OCI-LY1 (cell line): ENCODE results near the gene CREB3L1.

Experiments
- H2AFZ ChIP-seq: fragments of 200-600 bp; sonication (generic), shearing (Covaris generic); 2 replicates; pipeline ENCODE4 v1.6.0; 2014; ENCODE audit warnings: antibody characterized with exemption, mild to moderate bottlenecking, low read length
- H3F3A ChIP-seq: fragments of 200-600 bp; sonication (generic), shearing (Covaris generic); 2 replicates; pipeline ENCODE4 v1.6.0; 2014; ENCODE audit warnings: mild to moderate bottlenecking, antibody characterized with exemption, low read length, moderate library complexity; ENCODE audit not compliant: insufficient read depth
- H3K27ac ChIP-seq: fragments of 200-600 bp; sonication (generic); 2 replicates; pipeline ENCODE4 v1.5.1; 2014; ENCODE audit warnings: low read length, mixed run types, mild to moderate bottlenecking, low read depth; ENCODE audit not compliant: poor library complexity, severe bottlenecking
- H3K27me3 ChIP-seq: fragments of 200-600 bp; sonication (generic); 2 replicates; pipeline ENCODE4 v1.6.0; 2014; ENCODE audit warnings: antibody characterized with exemption, mild to moderate bottlenecking, low read length, moderate library complexity; ENCODE audit not compliant: insufficient read depth
- H3K36me3 ChIP-seq: fragments of 200-600 bp; sonication (generic); 2 replicates; pipeline ENCODE4 v1.6.1; 2014; ENCODE audit warnings: mild to moderate bottlenecking, antibody characterized with exemption, low read length, moderate library complexity, mixed read lengths; ENCODE audit not compliant: insufficient read depth
- H3K4me1 ChIP-seq: fragments of 200-600 bp; sonication (generic); 2 replicates; pipeline ENCODE4 v1.5.1; 2014; ENCODE audit warnings: mild to moderate bottlenecking, low read length, moderate library complexity; ENCODE audit not compliant: insufficient read depth, severe bottlenecking
- H3K4me2 ChIP-seq: fragments of 200-600 bp; sonication (generic), shearing (Covaris generic); 2 replicates; pipeline ENCODE4 v1.6.1; 2014; ENCODE audit warnings: low read length
- H3K4me3 ChIP-seq: fragments of 200-600 bp; sonication (generic); 2 replicates; pipeline ENCODE4 v1.5.1; 2014; ENCODE audit warnings: low read length, low read depth, mild to moderate bottlenecking, mixed read lengths; ENCODE audit not compliant: poor library complexity, severe bottlenecking
- H3K79me2 ChIP-seq: fragments of 200-600 bp; shearing (Covaris generic); 2 replicates; pipeline ENCODE4 v1.6.1; 2016; ENCODE audit warnings: mixed run types, low read length, mixed read lengths; ENCODE audit not compliant: insufficient read depth
- H3K9ac ChIP-seq: fragments of 200-600 bp; sonication (generic), shearing (Covaris generic); 2 replicates; pipeline ENCODE4 v1.6.1; 2014; ENCODE audit warnings: mild to moderate bottlenecking, low read length, mixed read lengths
- H3K9me2 ChIP-seq: fragments of 200-600 bp; sonication (generic), shearing (Covaris generic); 2 replicates; pipeline ENCODE4 v1.6.1; 2014; ENCODE audit warnings: low read depth, mild to moderate bottlenecking, low read length, mixed read lengths
- H3K9me3 ChIP-seq: fragments of 200-600 bp; shearing (Covaris generic); 2 replicates; pipeline ENCODE4 v1.6.1; 2014; ENCODE audit warnings: low read length, mixed read lengths
- H4K20me1 ChIP-seq: fragments of 200-600 bp; sonication (generic), shearing (Covaris generic); 2 replicates; pipeline ENCODE4 v1.6.0; 2016; ENCODE audit warnings: mild to moderate bottlenecking, low read length; ENCODE audit not compliant: insufficient read depth
- CTCF ChIP-seq: fragments of 200-600 bp; sonication (generic), shearing (Covaris generic); IDR thresholded peaks from 2 replicates; pipeline ENCODE4 v1.5.1; 2017; ENCODE audit warnings: mild to moderate bottlenecking, antibody characterized with exemption, low read length, moderate library complexity, mixed read lengths
- EZH2 ChIP-seq: fragments of 200-600 bp; sonication (generic), shearing (Covaris generic); IDR thresholded peaks from 2 replicates; pipeline ENCODE4 v1.8.0; 2017; ENCODE audit warnings: borderline replicate concordance, mixed run types, mild to moderate bottlenecking, antibody characterized with exemption, low read length, moderate library complexity, mixed read lengths

CREB3L1 gene

GRCh38 chr11:46319074-46319453 is 41.6 kb downstream of the CREB3L1 start:
- H3K27ac ChIP-seq, result no peak overlapping the region
- no peaks in the 10 kb centered on the region for H3K9me2 ChIP-seq
- no peak overlapping the region for H2AFZ ChIP-seq
- no peaks in the 10 kb centered on the region; the same call in 1 of the 2 replicates for H3K27me3 ChIP-seq
- H3K4me1 ChIP-seq, result peaks cover 11% of the 10 kb centered on the region
- H3K79me2 ChIP-seq, result no peaks in the 10 kb centered on the region
- no peak overlapping the region for H3K4me3 ChIP-seq
- no peak overlapping the region for H3K9ac ChIP-seq
- peak overlapping the region; percentile 12; the same call in 1 of the 2 replicates for H3K4me2 ChIP-seq
- TF ChIP-seq CTCF, result no peak
- TF ChIP-seq EZH2, result no peak
- no peaks in the 10 kb centered on the region for H3K9me3 ChIP-seq
- H3F3A ChIP-seq, result no peaks in the 10 kb centered on the region
- H4K20me1 ChIP-seq, result no peaks in the 10 kb centered on the region
- H3K36me3 ChIP-seq, result no peaks in the 10 kb centered on the region

DNA sequence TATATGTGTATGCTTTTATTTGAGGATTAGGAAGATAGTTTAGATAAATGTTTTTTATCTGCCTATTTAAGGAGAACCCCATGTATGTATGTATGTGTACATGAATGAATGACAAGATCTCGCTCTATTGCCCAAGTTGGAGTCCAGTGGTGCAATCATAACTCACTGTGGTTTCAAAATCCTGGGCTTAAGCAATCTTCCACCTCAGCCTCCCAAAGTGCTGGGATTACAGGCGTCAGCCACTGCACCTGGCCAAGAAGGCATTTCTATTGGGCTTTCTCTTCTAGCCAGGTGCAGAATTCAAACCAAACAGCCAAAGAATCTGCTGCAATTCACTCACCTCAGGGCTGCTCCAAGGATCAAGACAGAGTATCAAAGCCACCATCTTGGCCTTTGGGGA is 44.3 kb downstream of the CREB3L1 start:
- Histone ChIP-seq H3K36me3 (no peaks in the 10 kb centered on the region), H3K4me2 (no peak overlapping the region), H4K20me1 (no peaks in the 10 kb centered on the region), H2AFZ (no peak overlapping the region), H3K9ac (no peak overlapping the region), H3K4me1 (peaks cover 11% of the 10 kb centered on the region), H3K79me2 (no peaks in the 10 kb centered on the region), H3K4me3 (no peak overlapping the region), H3K9me2 (no peaks in the 10 kb centered on the region), H3F3A (no peaks in the 10 kb centered on the region), H3K27ac (no peak overlapping the region), H3K9me3 (no peaks in the 10 kb centered on the region), H3K27me3 (no peaks in the 10 kb centered on the region; the same call in none of the 2 replicates)
- TF ChIP-seq EZH2 (no peak), CTCF (no peak)

DNA sequence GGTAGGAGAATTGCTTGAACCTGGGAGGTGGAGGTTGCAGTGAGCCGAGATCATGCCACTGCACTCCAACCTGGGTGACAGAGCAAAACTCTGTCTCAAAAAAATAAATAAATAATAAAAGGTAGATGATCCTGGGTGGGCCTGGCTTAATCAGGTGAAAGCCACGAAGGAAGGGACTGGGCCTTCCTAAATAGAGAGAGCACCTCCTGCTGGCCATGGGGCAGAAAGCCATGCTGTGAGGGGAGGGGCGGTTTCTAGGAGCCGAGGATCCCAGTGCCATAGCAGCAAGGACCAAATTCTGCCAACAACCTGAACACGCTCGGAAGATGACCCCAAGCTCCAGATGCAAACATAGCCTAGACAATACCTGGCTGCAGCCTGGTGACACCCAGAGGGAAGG is 45.3 kb downstream of the CREB3L1 start:
- Histone ChIP-seq H3F3A (no peaks in the 10 kb centered on the region), H3K4me2 (no peak overlapping the region), H3K9ac (no peak overlapping the region), H3K79me2 (no peaks in the 10 kb centered on the region), H3K27me3 (no peaks in the 10 kb centered on the region; the same call in none of the 2 replicates), H3K27ac (no peak overlapping the region), H3K9me3 (no peaks in the 10 kb centered on the region), H4K20me1 (no peaks in the 10 kb centered on the region), H3K36me3 (no peaks in the 10 kb centered on the region), H3K4me1 (peaks cover 11% of the 10 kb centered on the region), H2AFZ (no peak overlapping the region), H3K9me2 (no peaks in the 10 kb centered on the region), H3K4me3 (no peak overlapping the region)
- TF ChIP-seq EZH2 (no peak), CTCF (0 out of 2 replicates have a peak, but pooled peaks have one; percentile 14)
